ENCODE data around the gene ZMAT1. TPM values are rescaled to one million over a fixed set of nuclear protein-coding genes. Genes with fewer than 3 reads are reported as not detected.

The ZMAT1 gene
- total RNA-seq, 1 experiment from 2014 or later: 4.0 TPM

DNA sequence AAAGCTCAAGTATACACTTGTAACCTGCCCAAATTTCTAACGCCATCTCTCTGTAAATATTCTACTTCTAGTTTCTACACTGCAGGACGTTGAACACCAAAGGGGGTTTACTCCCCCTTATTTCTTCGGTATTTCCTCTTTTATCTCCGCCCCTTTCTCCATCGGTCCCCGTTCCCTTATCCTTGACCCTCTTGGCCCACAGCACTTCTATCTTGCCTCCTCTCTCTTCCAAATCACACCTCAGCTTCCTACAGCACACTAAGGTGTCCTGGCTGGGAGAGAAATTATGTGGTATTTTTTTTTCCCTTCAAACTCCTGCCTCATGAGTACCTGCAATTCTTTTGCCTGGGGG is 715 bp downstream of the ZMAT1 start:
- CTCF ChIA-PET: interaction anchor here (0.7 kb wide), 1 partner anchor 163 kb away, joined by 3 read pairs; no protein-coding TSS in a partner anchor
- Mint-ChIP-seq H3K9me3 (ENCODE audit: low read depth, unreplicated experiment) (no peaks in the 10 kb centered on the region), H3K27ac (ENCODE audit: unreplicated experiment) (peak overlapping the region; percentile 78), H3K36me3 (ENCODE audit: insufficient read depth, unreplicated experiment) (peaks cover 14% of the 10 kb centered on the region), H3K4me1 (ENCODE audit: low read depth, unreplicated experiment) (peaks cover 9% of the 10 kb centered on the region), H3K4me3 (ENCODE audit: low read depth, unreplicated experiment) (peak overlapping the region; percentile 79), H3K27me3 (ENCODE audit: unreplicated experiment) (no peaks in the 10 kb centered on the region)
- DNase-seq: no peak
- BruUV-seq (replicated peaks): no TSS peak
- TF ChIP-seq, protein P1, sequence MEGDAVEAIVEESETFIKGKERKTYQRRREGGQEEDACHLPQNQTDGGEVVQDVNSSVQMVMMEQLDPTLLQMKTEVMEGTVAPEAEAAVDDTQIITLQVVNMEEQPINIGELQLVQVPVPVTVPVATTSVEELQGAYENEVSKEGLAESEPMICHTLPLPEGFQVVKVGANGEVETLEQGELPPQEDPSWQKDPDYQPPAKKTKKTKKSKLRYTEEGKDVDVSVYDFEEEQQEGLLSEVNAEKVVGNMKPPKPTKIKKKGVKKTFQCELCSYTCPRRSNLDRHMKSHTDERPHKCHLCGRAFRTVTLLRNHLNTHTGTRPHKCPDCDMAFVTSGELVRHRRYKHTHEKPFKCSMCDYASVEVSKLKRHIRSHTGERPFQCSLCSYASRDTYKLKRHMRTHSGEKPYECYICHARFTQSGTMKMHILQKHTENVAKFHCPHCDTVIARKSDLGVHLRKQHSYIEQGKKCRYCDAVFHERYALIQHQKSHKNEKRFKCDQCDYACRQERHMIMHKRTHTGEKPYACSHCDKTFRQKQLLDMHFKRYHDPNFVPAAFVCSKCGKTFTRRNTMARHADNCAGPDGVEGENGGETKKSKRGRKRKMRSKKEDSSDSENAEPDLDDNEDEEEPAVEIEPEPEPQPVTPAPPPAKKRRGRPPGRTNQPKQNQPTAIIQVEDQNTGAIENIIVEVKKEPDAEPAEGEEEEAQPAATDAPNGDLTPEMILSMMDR (IDR thresholded peaks at IDR 0.05; ENCODE audit: unreplicated experiment): no peak
- intact Hi-C loops (cut with micrococcal nuclease; ENCODE audit: unreplicated experiment): no loop called here

DNA sequence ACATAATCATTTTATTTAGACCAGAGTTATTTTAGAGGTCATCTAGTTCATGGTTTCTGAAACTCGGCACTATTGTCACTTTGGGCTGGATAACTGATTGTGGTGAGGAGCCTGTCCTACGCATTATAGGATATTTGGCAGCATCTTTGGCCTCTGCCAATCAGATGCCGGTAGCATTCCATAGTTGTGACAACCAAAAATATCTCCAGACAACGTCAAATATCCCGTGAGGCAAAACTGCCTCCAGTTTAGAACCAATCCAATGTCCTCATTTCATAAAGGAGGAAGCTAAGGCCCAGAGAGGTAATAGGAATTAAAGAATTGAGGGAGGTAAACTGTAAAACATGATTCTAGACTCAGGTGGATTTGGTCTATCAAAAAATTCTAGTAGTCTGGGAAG is 6.1 kb downstream of the ZMAT1 start:
- DNase-seq: no peak
- Mint-ChIP-seq H3K36me3 (ENCODE audit: insufficient read depth, unreplicated experiment) (no peaks in the 10 kb centered on the region), H3K27me3 (ENCODE audit: unreplicated experiment) (no peaks in the 10 kb centered on the region), H3K4me3 (ENCODE audit: low read depth, unreplicated experiment) (no peak overlapping the region), H3K27ac (ENCODE audit: unreplicated experiment) (no peak overlapping the region), H3K4me1 (ENCODE audit: low read depth, unreplicated experiment) (peaks cover under 1% of the 10 kb centered on the region), H3K9me3 (ENCODE audit: low read depth, unreplicated experiment) (no peaks in the 10 kb centered on the region)
- BruUV-seq (replicated peaks): no TSS peak
- intact Hi-C loops (cut with micrococcal nuclease; ENCODE audit: unreplicated experiment): no loop called here
- CTCF ChIA-PET: no interaction called here
- TF ChIP-seq, protein P1 (IDR thresholded peaks at IDR 0.05; ENCODE audit: unreplicated experiment): no peak

DNA sequence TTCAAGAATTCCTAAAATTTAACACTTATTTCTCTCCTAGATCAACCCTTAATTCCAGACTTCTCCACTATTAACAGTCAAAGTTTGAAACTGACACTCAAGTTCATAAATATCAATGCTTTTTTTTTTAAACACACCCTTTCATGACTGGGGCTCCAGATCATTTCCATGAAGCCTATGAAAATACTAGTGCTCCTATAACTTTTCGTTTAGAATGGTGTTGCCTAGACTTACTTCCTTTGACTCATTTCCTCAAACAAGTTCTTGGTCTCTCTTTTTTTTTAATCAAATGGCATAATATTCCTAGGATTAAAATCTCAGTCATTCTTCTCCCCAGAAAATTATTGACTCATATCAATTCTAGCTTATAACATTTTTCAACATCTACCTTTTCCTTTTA is 13.1 kb downstream of the ZMAT1 start:
- CTCF ChIA-PET: no interaction called here
- TF ChIP-seq, protein P1 (IDR thresholded peaks at IDR 0.05; ENCODE audit: unreplicated experiment): no peak
- H3K4me3 Mint-ChIP-seq (ENCODE audit: low read depth, unreplicated experiment): no peak overlapping the region
- H3K27me3 Mint-ChIP-seq (ENCODE audit: unreplicated experiment): no peaks in the 10 kb centered on the region
- no TSS peak for BruUV-seq (replicated peaks)
- H3K27ac Mint-ChIP-seq (ENCODE audit: unreplicated experiment): no peak overlapping the region
- no peak for DNase-seq
- H3K9me3 Mint-ChIP-seq (ENCODE audit: low read depth, unreplicated experiment): peaks cover 4% of the 10 kb centered on the region
- H3K4me1 Mint-ChIP-seq (ENCODE audit: low read depth, unreplicated experiment): no peaks in the 10 kb centered on the region
- H3K36me3 Mint-ChIP-seq (ENCODE audit: insufficient read depth, unreplicated experiment): no peaks in the 10 kb centered on the region
- intact Hi-C loops (cut with micrococcal nuclease; ENCODE audit: unreplicated experiment): no loop called here

- H3K27me3 Mint-ChIP-seq (ENCODE audit: unreplicated experiment): no peaks in the 10 kb centered on the region
These were observed 25.6 kb downstream of the ZMAT1 start for GRCh38 chrX:101906136-101906796.

More at GRCh38 chrX:101906136-101906796, 25.6 kb downstream of the ZMAT1 start:
- Mint-ChIP-seq H3K27ac (ENCODE audit: unreplicated experiment) (no peak overlapping the region), H3K4me3 (ENCODE audit: low read depth, unreplicated experiment) (no peak overlapping the region), H3K4me1 (ENCODE audit: low read depth, unreplicated experiment) (no peaks in the 10 kb centered on the region), H3K9me3 (ENCODE audit: low read depth, unreplicated experiment) (no peaks in the 10 kb centered on the region), H3K36me3 (ENCODE audit: insufficient read depth, unreplicated experiment) (no peaks in the 10 kb centered on the region)
- intact Hi-C loops (cut with micrococcal nuclease; ENCODE audit: unreplicated experiment): no loop called here
- CTCF ChIA-PET: no interaction called here
- no TSS peak for BruUV-seq (replicated peaks)
- TF ChIP-seq, protein P1 (IDR thresholded peaks at IDR 0.05; ENCODE audit: unreplicated experiment): no peak
- DNase-seq: no peak

All from Calu3 (cell line).